ENCODE measurements around the gene MEA1. TPM values are rescaled to one million over a fixed set of nuclear protein-coding genes. Genes with fewer than 3 reads are reported as not detected.

MEA1 gene
- total RNA-seq, 4 donors from 2014 or later, result 21.7 to 54.2 (median 37.3) TPM

DNA sequence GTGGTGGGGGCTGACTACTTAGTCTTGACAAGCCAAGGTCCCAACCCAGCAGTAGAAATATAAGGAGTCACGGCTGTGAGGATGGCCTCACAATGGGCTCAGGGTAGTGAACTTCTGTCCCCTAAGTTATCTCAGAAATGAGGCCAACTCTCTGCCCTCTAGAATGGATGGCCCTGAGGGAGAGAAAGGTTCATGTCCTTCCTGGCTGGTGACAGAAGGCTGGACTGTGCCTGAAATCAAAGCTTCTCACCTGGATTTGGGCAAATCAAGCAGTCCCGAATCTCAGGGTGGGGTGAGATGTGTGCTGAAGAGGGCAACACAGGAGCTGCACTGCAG lies 20.4 kb upstream of the MEA1 start:
- Histone ChIP-seq H3K27me3 (no peaks in the 10 kb centered on the region), H3K27ac (no peak overlapping the region), H3K4me3 (no peak overlapping the region), H3K36me3 (peaks cover 0 to 24% (median 6%) of the 10 kb centered on the region in 4 donors), H3K9me3 (no peaks in the 10 kb centered on the region), H3K4me1 (no peaks in the 10 kb centered on the region)
- no peak for DNase-seq
- in situ Hi-C loops (cut with MboI; ENCODE audit: low pct_ligation_motif_present in 1 of 4, low pct_unique_long_range_greater_than_20kb in 1 of 4, low sequenced_read_pairs in 3 of 4) (no loop called here), intact Hi-C loops (cut with DNase I; ENCODE audit: low total_unique reads) (no loop called here)
- WGBS, 2 donors (ENCODE audit: low coverage in 1 of 2), result 87 to 100% methylated on average over 1 to 2 of the region's 2 CpGs
- TF ChIP-seq EP300 (IDR thresholded peaks at IDR 0.05; ENCODE audit: low read depth) (no peak), POLR2AphosphoS5 (IDR thresholded peaks at IDR 0.05) (no peak), POLR2A (IDR thresholded peaks at IDR 0.05) (no peak), CTCF (IDR thresholded peaks at IDR 0.05) (no peak)

DNA sequence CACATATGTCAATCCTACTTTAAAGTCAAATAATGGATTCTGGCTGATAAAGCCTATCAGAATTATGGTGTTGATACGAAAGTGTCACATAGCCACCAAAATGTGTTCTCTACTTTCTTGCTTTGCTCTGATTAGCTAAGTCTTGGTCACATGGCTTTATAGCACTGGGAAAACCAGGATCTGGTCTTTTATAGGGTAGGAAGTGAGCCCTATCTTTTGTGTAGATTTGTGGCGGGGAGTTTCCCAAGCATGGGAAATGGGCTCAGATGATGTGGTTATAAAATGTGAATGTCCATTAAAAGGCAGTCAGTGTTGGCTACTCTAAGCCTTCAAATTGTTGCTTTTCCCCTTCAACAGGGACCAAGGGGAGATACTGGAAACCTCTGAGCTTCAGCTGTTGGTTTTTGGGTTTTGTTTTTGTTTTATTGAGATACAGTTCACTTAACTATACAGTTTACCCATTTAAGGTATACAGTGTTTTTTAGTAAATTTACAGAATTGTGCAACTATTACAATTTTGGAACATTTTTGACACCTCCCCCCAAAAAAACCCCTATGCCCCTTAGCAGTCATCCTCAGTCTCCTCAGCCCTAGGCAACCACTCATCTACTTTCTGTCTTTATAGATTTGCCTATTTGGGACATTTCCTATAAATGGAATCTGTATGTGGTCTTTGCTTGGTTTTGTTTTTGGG lies 19.9 kb upstream of the MEA1 start:
- in situ Hi-C loops (cut with MboI; ENCODE audit: low pct_ligation_motif_present in 1 of 4, low pct_unique_long_range_greater_than_20kb in 1 of 4, low sequenced_read_pairs in 3 of 4), result no loop called here
- Histone ChIP-seq H3K4me3 (no peak overlapping the region), H3K27me3 (no peaks in the 10 kb centered on the region), H3K27ac (no peak overlapping the region), H3K4me1 (no peaks in the 10 kb centered on the region), H3K36me3 (peaks cover 0 to 29% (median 8%) of the 10 kb centered on the region in 4 donors), H3K9me3 (no peaks in the 10 kb centered on the region)
- DNase-seq, result no peak
- intact Hi-C loops (cut with DNase I; ENCODE audit: low total_unique reads), result no loop called here
- whole genome bisulfite sequencing, 2 donors (ENCODE audit: low coverage in 1 of 2), result 81 to 95% methylated on average over 2 of the region's 2 CpGs
- no peak for TF ChIP-seq POLR2AphosphoS5 (IDR thresholded peaks at IDR 0.05)
- TF ChIP-seq CTCF (IDR thresholded peaks at IDR 0.05), result no peak
- no peak for TF ChIP-seq EP300 (IDR thresholded peaks at IDR 0.05; ENCODE audit: low read depth)
- no peak for TF ChIP-seq POLR2A (IDR thresholded peaks at IDR 0.05)

DNA sequence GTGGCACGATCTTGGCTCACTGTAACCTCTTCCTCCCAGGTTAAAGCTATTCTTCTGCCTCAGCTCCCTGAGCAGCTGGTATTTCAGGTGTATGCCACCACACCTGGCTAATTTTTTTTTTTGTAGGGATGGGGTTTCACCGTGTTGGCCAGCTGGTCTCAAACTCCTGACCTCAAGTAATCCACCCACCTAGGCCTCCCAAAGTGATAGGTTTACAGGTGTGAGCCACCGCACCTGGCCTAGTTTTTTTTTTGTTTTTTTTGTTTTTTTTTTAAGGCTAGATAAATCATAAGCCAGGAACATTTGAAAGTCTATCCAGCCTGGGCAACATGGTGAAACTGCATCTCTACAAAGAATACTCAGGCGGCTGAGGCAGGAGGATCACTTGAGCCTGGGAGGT lies 18.6 kb upstream of the MEA1 start:
- Histone ChIP-seq H3K27ac (no peak overlapping the region), H3K9me3 (no peaks in the 10 kb centered on the region), H3K4me3 (no peak overlapping the region), H3K27me3 (no peaks in the 10 kb centered on the region), H3K36me3 (peaks cover 0 to 30% (median 14%) of the 10 kb centered on the region in 4 donors), H3K4me1 (no peaks in the 10 kb centered on the region)
- intact Hi-C loops (cut with DNase I; ENCODE audit: low total_unique reads), result no loop called here
- in situ Hi-C loops (cut with MboI; ENCODE audit: low pct_ligation_motif_present in 1 of 4, low pct_unique_long_range_greater_than_20kb in 1 of 4, low sequenced_read_pairs in 3 of 4), result no loop called here
- no peak for DNase-seq
- TF ChIP-seq POLR2A (IDR thresholded peaks at IDR 0.05) (no peak), EP300 (IDR thresholded peaks at IDR 0.05; ENCODE audit: low read depth) (no peak), POLR2AphosphoS5 (IDR thresholded peaks at IDR 0.05) (no peak), CTCF (IDR thresholded peaks at IDR 0.05) (no peak)
- WGBS, 2 donors (ENCODE audit: low coverage in 1 of 2), result 87 to 94% methylated on average over 3 to 4 of the region's 4 CpGs

- in situ Hi-C loops (cut with MboI; ENCODE audit: low pct_ligation_motif_present in 1 of 4, low pct_unique_long_range_greater_than_20kb in 1 of 4, low sequenced_read_pairs in 3 of 4), result no loop called here
- peaks cover 0 to 55% (median 26%) of the 10 kb centered on the region in 4 donors for H3K36me3 ChIP-seq
- no peak overlapping the region for H3K4me3 ChIP-seq
- H3K4me1 ChIP-seq, result peaks cover 0 to 2% (median under 1%) of the 10 kb centered on the region in 4 donors
- intact Hi-C loops (cut with DNase I; ENCODE audit: low total_unique reads), result no loop called here
- H3K9me3 ChIP-seq, result no peaks in the 10 kb centered on the region
- no peak for DNase-seq
- WGBS, 2 donors (ENCODE audit: low coverage in 1 of 2), result 91 to 100% methylated on average over 6 to 9 of the region's 9 CpGs
- TF ChIP-seq POLR2A (IDR thresholded peaks at IDR 0.05), result no peak
- no peak for TF ChIP-seq CTCF (IDR thresholded peaks at IDR 0.05)
- TF ChIP-seq EP300 (IDR thresholded peaks at IDR 0.05; ENCODE audit: low read depth), result no peak
- no peak for TF ChIP-seq POLR2AphosphoS5 (IDR thresholded peaks at IDR 0.05)
- no peaks in the 10 kb centered on the region for H3K27me3 ChIP-seq
- no peak overlapping the region for H3K27ac ChIP-seq
These were observed 15.4 kb upstream of the MEA1 start for GRCh38 chr6:43029120-43029519.

All from transverse colon (tissue), 4 donors.